Measurements from ENCODE around the gene ZAP70.

- TF ChIP-seq FOXM1 (IDR thresholded peaks at IDR 0.05; ENCODE audit: borderline replicate concordance) (no peak), L3MBTL2 (conservative IDR thresholded peaks at IDR 0.05) (no peak), SP1 (IDR thresholded peaks at IDR 0.05) (no peak)
Measured at GRCh38 chr2:97718051-97718882, 4.9 kb downstream of the ZAP70 start.

Measured in HEK293T (cell line).